Caco-2 (cell line): ENCODE results near the gene MUC22. TPM values are rescaled to one million over a fixed set of nuclear protein-coding genes. Genes with fewer than 3 reads are reported as not detected.
"Not testable (repeated sequence)": the region's sequence is repeated elsewhere in the genome, so short reads cannot be mapped to it uniquely, and the experiment has no call there.

Source experiments
- BruUV-seq: library from RNA; stranded (reverse); fragments of 400-500 nt; replicated peaks from 2 replicates; lab custom pipeline; 2021; lab: Mats Ljungman, UMichigan
- CTCF ChIA-PET: fragments of 300-600 bp; sonication (Branson Sonifier 250); formaldehyde crosslinking; loops from one replicate; lab custom pipeline; 2022; ENCODE audit warnings: antibody characterized with exemption; lab: Charles Lee
- POLR2A ChIA-PET: fragments of 300-600 bp; sonication (Branson Sonifier 250); formaldehyde crosslinking; loops from one replicate; lab custom pipeline; 2022; ENCODE audit warnings: antibody characterized with exemption; lab: Charles Lee
- DNase-seq, 2 experiments: peaks; one replicate each; pipeline versions ENCODE4 v3.0.0 to v3.0.0-alpha.2; 2020 to 2022
- H3K27me3 ChIP-seq: replicated peaks from 2 replicates; pipeline ENCODE4 v1.6.0; 2011; ENCODE audit warnings: low read length; ENCODE audit not compliant: control insufficient read depth, insufficient read depth
- H3K36me3 ChIP-seq: 2 replicates; pipeline ENCODE4 v1.5.1; 2011; ENCODE audit warnings: low read length; ENCODE audit not compliant: control insufficient read depth, insufficient read depth
- H3K4me1 ChIP-seq: fragments of 250-450 bp; sonication (Bioruptor Pico); 2 replicates; pipeline ENCODE4 v1.5.1; 2020; ENCODE audit warnings: mild to moderate bottlenecking
- H3K4me3 ChIP-seq: 2 replicates; pipeline ENCODE4 v1.5.1; 2011; ENCODE audit warnings: low read depth, mild to moderate bottlenecking, control low read depth, low read length
- H3K9me3 ChIP-seq: fragments of 250-450 bp; sonication (Bioruptor Pico); 2 replicates; pipeline ENCODE4 v1.5.1; 2020; ENCODE audit warnings: mild to moderate bottlenecking, moderate library complexity
- H3K27ac Mint-ChIP-seq: one replicate; pipeline ENCODE4 v1.8.0; 2022; ENCODE audit warnings: mixed read lengths; ENCODE audit not compliant: unreplicated experiment
- H3K27me3 Mint-ChIP-seq: one replicate; pipeline ENCODE4 v1.8.0; 2022; ENCODE audit warnings: mixed read lengths; ENCODE audit not compliant: insufficient read depth, unreplicated experiment
- H3K36me3 Mint-ChIP-seq: one replicate; pipeline ENCODE4 v1.8.0; 2022; ENCODE audit warnings: mild to moderate bottlenecking, mixed read lengths; ENCODE audit not compliant: insufficient read depth, unreplicated experiment
- H3K4me1 Mint-ChIP-seq: one replicate; pipeline ENCODE4 v1.8.0; 2022; ENCODE audit warnings: low read depth, mixed read lengths; ENCODE audit not compliant: unreplicated experiment
- H3K4me3 Mint-ChIP-seq: one replicate; pipeline ENCODE4 v1.8.0; 2022; ENCODE audit warnings: mild to moderate bottlenecking, moderate library complexity, mixed read lengths; ENCODE audit not compliant: unreplicated experiment
- H3K9me3 Mint-ChIP-seq: one replicate; pipeline ENCODE4 v1.8.0; 2022; ENCODE audit warnings: mixed read lengths; ENCODE audit not compliant: unreplicated experiment
- intact Hi-C: fragments of 100-400 bp; cut with micrococcal nuclease; formaldehyde crosslinking; loops from one replicate; pipeline ENCODE4 v1.10.0; 2022; ENCODE audit not compliant: unreplicated experiment
- total RNA-seq: library from RNA; stranded (reverse); gene quantifications from 2 replicates; pipeline ENCODE4 v1.2.3, GENCODE V29; 2022
- TF ChIP-seq, protein P1 (sequence below), 2 experiments: fragments of 200-600 bp in 1 of 2; IDR thresholded peaks; 1 replicate in 1 of 2; 2 replicates in 1 of 2; pipeline versions ENCODE4 v1.5.1 to v1.8.0; 2011 to 2022; ENCODE audit warnings: antibody characterized with exemption in 1 of 2, control low read depth in 1 of 2, inconsistent platforms in 1 of 2, low read depth in 1 of 2, low read length in 1 of 2, mild to moderate bottlenecking in 1 of 2, moderate library complexity in 1 of 2; ENCODE audit not compliant: insufficient read depth in 1 of 2, severe bottlenecking in 1 of 2, unreplicated experiment in 1 of 2

Gene MUC22
- total RNA-seq, 1 experiment from 2014 or later = not detected

GRCh38 chr6:31009731-31010130 lies 543 bp upstream of the MUC22 start:
- Histone ChIP-seq H3K4me1 (peaks cover 12% of the 10 kb centered on the region), H3K4me3 (no peak overlapping the region), H3K36me3 (no peaks in the 10 kb centered on the region), H3K9me3 (no peaks in the 10 kb centered on the region), H3K27me3 (no peaks in the 10 kb centered on the region)
- Mint-ChIP-seq H3K4me3 (no peak overlapping the region), H3K36me3 (no peaks in the 10 kb centered on the region), H3K9me3 (peaks cover 12% of the 10 kb centered on the region), H3K27ac (no peak overlapping the region), H3K27me3 (no peaks in the 10 kb centered on the region), H3K4me1 (peaks cover 19% of the 10 kb centered on the region)
- no TSS peak for BruUV-seq
- TF ChIP-seq, protein P1, sequence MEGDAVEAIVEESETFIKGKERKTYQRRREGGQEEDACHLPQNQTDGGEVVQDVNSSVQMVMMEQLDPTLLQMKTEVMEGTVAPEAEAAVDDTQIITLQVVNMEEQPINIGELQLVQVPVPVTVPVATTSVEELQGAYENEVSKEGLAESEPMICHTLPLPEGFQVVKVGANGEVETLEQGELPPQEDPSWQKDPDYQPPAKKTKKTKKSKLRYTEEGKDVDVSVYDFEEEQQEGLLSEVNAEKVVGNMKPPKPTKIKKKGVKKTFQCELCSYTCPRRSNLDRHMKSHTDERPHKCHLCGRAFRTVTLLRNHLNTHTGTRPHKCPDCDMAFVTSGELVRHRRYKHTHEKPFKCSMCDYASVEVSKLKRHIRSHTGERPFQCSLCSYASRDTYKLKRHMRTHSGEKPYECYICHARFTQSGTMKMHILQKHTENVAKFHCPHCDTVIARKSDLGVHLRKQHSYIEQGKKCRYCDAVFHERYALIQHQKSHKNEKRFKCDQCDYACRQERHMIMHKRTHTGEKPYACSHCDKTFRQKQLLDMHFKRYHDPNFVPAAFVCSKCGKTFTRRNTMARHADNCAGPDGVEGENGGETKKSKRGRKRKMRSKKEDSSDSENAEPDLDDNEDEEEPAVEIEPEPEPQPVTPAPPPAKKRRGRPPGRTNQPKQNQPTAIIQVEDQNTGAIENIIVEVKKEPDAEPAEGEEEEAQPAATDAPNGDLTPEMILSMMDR (IDR thresholded peaks at IDR 0.05; ENCODE audit: insufficient read depth in 1 of 2, low read depth in 1 of 2, low read length in 1 of 2, severe bottlenecking in 1 of 2, unreplicated experiment in 1 of 2) = no peak
- intact Hi-C loops = no loop called here
- DNase-seq = no peak
- ChIA-PET CTCF (no interaction called here), POLR2A (no interaction called here)

DNA sequence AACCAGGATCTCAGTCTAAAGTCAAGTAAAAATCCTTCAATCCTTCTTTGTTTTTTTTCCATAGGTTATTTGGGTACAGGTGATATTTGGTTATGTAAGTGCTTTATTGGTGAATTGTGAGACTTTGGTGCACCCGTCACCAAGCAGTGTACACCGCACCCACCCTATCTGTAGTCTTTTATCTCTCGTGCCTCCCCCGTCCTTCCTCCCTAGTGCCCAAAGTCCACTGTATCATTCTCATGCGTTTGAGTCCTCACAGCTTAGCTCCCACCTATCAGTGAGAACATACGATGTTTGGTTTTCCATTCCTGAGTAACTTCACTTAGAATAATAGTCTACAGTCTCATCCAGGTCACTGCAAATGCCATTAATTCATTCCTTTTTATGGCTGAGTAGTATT lies 879 bp downstream of the MUC22 start:
- DNase-seq = no peak
- Histone ChIP-seq H3K27me3 (no peaks in the 10 kb centered on the region), H3K4me1 (peaks cover 12% of the 10 kb centered on the region), H3K9me3 (no peaks in the 10 kb centered on the region; the same call in 1 of the 2 replicates), H3K36me3 (no peaks in the 10 kb centered on the region), H3K4me3 (no peak overlapping the region)
- Mint-ChIP-seq H3K27ac (no peak overlapping the region), H3K27me3 (no peaks in the 10 kb centered on the region), H3K4me3 (no peak overlapping the region), H3K4me1 (peaks cover 19% of the 10 kb centered on the region), H3K36me3 (no peaks in the 10 kb centered on the region), H3K9me3 (peaks cover 22% of the 10 kb centered on the region)
- ChIA-PET POLR2A (no interaction called here), CTCF (no interaction called here)
- no TSS peak for BruUV-seq
- intact Hi-C loops = no loop called here
- TF ChIP-seq, protein P1 (IDR thresholded peaks at IDR 0.05; ENCODE audit: insufficient read depth in 1 of 2, low read depth in 1 of 2, low read length in 1 of 2, severe bottlenecking in 1 of 2, unreplicated experiment in 1 of 2) = no peak

- ChIA-PET POLR2A (no interaction called here), CTCF (no interaction called here)
- Histone ChIP-seq H3K9me3 (no peaks in the 10 kb centered on the region; the same call in 1 of the 2 replicates), H3K27me3 (no peaks in the 10 kb centered on the region), H3K4me1 (no peaks in the 10 kb centered on the region), H3K4me3 (no peak overlapping the region), H3K36me3 (no peaks in the 10 kb centered on the region)
- intact Hi-C loops = no loop called here
- Mint-ChIP-seq H3K27me3 (no peaks in the 10 kb centered on the region), H3K36me3 (no peaks in the 10 kb centered on the region), H3K4me1 (no peaks in the 10 kb centered on the region), H3K9me3 (peaks cover 23% of the 10 kb centered on the region), H3K27ac (no peak overlapping the region), H3K4me3 (no peak overlapping the region)
- BruUV-seq = no TSS peak
- no peak for DNase-seq
- TF ChIP-seq, protein P1 (IDR thresholded peaks at IDR 0.05; ENCODE audit: insufficient read depth in 1 of 2, low read depth in 1 of 2, low read length in 1 of 2, severe bottlenecking in 1 of 2, unreplicated experiment in 1 of 2) = no peak
These were observed 6.5 kb downstream of the MUC22 start for GRCh38 chr6:31016659-31017299.

- H3K4me1 Mint-ChIP-seq, H3K36me3 Mint-ChIP-seq, H3K27me3 ChIP-seq, H3K27ac Mint-ChIP-seq, BruUV-seq, H3K4me3 ChIP-seq, H3K27me3 Mint-ChIP-seq, POLR2A ChIA-PET, H3K9me3 ChIP-seq, H3K36me3 ChIP-seq, intact Hi-C loops, DNase-seq, CTCF ChIA-PET, H3K4me3 Mint-ChIP-seq, H3K4me1 ChIP-seq: not testable (repeated sequence)
- peaks cover 24% of the 10 kb centered on the region for H3K9me3 Mint-ChIP-seq
These were observed 7.2 kb downstream of the MUC22 start for GRCh38 chr6:31017436-31017835.
